ENCODE data around the gene UBL4B. TPM values are rescaled to one million over a fixed set of nuclear protein-coding genes. Genes with fewer than 3 reads are reported as not detected.

UBL4B gene
- total RNA-seq, 1 donor from 2014 or later = not detected

DNA sequence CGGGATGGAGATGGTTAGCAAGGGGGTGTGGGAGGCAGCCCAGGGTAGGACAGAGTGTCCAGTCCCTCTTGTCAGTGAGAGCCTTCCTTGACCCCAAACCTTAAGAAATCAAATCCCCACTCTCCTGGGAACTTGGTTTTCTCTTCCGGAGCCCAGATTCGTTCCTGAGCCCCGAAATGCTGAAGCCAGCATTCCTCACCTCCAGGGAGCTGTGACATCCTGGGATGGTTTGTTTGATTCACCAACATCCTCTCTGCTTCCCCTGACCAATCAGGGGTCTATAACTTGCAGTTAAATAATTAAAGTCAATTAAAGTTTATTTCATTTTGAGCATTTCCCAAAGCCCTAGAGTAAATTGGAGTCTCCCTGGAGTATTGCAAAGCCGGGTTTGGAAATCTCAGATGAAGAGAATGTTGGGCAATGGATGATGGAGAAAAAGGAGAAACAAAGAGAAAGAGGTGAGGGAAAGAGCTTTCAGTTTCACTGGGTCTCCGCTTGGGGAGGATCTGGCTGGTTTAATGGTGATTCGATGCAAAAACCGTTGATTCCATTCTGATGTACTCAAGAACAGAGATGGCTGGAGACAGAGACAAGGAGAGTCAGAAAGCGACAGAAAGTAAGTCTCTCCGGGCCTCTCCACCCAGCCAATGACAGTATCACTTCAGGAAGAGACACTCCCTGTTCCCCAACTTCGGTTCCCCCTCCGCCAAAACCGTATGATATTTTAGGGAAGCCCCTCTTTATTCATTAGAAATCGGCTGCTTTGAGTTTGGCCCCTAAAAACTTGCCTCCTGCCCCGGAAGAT lies 29.0 kb upstream of the UBL4B start:
- TF ChIP-seq, protein P1, sequence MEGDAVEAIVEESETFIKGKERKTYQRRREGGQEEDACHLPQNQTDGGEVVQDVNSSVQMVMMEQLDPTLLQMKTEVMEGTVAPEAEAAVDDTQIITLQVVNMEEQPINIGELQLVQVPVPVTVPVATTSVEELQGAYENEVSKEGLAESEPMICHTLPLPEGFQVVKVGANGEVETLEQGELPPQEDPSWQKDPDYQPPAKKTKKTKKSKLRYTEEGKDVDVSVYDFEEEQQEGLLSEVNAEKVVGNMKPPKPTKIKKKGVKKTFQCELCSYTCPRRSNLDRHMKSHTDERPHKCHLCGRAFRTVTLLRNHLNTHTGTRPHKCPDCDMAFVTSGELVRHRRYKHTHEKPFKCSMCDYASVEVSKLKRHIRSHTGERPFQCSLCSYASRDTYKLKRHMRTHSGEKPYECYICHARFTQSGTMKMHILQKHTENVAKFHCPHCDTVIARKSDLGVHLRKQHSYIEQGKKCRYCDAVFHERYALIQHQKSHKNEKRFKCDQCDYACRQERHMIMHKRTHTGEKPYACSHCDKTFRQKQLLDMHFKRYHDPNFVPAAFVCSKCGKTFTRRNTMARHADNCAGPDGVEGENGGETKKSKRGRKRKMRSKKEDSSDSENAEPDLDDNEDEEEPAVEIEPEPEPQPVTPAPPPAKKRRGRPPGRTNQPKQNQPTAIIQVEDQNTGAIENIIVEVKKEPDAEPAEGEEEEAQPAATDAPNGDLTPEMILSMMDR (IDR thresholded peaks at IDR 0.05) = no peak

DNA sequence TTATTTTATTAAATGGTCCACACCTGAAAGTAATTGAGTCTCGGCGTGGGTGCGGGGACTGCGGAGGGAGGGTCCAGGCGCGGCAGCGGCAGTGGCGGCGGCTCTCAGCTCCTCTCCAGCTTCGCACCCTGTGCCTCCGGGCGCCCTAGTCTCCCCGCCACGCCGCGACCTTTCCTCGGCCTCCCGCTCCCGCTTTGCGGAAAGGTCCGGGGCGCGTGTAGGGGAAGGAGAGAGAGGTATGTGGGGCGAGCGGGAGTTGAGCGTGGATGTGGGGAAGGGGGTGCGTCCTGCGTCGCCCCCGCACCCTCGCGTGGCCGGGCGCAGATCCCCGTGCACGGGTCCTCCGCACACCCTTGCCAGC lies 28.4 kb upstream of the UBL4B start:
- peaks cover 21% of the 10 kb centered on the region for H3K27me3 ChIP-seq (ENCODE audit: low read depth)
- H3K4me1 ChIP-seq = peaks cover 21% of the 10 kb centered on the region
- peak; percentile 47 to 61 for ATAC-seq
- intact Hi-C loops (cut with DNase I) = no loop called here
- peak overlapping the region; percentile 75 for H3K4me3 ChIP-seq
- H3K27ac ChIP-seq = peak overlapping the region; percentile 79
- no peaks in the 10 kb centered on the region for H3K9me3 ChIP-seq
- DNase-seq = no peak
- TF ChIP-seq, protein P1 (IDR thresholded peaks at IDR 0.05) = no peak
- no peaks in the 10 kb centered on the region for H3K36me3 ChIP-seq

More for the DNA sequence above, 29.0 kb upstream of the UBL4B start:
- peak overlapping the region; percentile 75 for H3K4me3 ChIP-seq
- no peaks in the 10 kb centered on the region for H3K9me3 ChIP-seq
- H3K27me3 ChIP-seq (ENCODE audit: low read depth) = peaks cover 21% of the 10 kb centered on the region
- H3K27ac ChIP-seq = peak overlapping the region; percentile 79
- ATAC-seq (peak in 1 of 2 donors; percentile 11), DNase-seq (no peak)
- no peaks in the 10 kb centered on the region for H3K36me3 ChIP-seq
- H3K4me1 ChIP-seq = peaks cover 21% of the 10 kb centered on the region
- intact Hi-C loops (cut with DNase I) = no loop called here

DNA sequence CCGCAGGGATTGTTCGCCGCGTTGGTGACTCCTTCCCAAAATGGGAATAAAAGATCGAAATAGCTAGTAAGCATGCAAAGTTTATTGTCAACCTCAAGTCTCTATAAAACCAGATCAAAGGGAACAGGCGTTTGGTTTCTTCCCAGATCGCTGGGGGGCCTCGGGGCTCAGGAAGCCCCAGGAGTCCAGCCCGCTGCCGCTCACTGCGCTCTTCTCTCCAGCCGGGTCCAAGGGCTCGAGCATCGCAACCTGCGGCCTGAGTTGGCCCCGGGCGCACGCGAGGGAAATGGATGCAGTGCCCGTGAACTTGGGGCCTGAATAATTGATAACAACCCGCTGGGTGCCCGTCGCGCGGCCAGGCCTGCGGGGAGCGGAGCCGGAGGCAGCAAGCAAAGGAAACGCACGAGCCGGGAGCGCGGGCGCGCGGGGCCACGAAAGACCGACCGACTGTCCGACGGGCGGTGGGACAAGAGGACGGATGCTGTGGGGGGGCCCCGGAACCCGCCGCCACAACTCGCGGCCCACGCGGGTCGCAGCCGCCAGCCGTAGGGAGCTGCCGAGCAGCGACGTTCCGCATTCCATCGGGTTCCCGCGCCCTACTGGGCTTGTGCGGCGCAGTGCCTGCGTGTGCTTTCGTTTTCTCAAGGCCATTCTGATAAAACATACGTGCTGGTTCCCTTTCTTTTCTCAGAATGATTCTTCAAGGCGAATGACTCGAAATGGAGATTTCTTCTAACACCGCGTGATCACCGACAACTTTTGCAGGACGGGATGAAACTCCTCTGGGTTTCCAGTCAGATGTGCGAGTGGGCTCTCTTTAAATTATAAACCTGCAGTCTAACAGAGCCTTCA lies 27.8 kb upstream of the UBL4B start:
- Histone ChIP-seq H3K36me3 (no peaks in the 10 kb centered on the region), H3K27me3 (ENCODE audit: low read depth) (peaks cover 21% of the 10 kb centered on the region), H3K9me3 (no peaks in the 10 kb centered on the region), H3K27ac (peak overlapping the region; percentile 79), H3K4me3 (peak overlapping the region; percentile 75), H3K4me1 (peaks cover 21% of the 10 kb centered on the region)
- peak; percentile 85 to 92 for ATAC-seq
- TF ChIP-seq, protein P1 (IDR thresholded peaks at IDR 0.05) = no peak
- peak; percentile 79 for DNase-seq
- intact Hi-C loops (cut with DNase I) = no loop called here

DNA sequence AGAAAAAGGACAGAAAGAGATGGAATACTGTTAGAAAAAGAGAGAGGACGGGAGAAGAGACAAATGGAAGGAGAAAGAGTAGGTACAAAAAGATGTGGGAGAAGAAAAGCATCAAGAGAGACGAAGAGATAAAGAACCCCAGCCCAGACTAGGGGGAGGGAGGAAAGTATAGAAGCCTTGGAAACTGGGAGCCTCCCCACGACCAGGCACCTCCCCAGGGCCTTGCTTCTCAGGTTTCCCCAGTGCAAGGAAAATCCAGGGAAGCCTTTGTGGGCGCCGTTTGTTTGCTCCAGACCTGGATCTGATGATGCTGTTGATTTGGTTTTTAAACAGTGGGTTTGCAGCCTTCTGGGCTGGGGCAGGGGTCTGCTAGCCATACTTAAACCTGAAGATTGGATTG lies 26.6 kb upstream of the UBL4B start:
- intact Hi-C loops (cut with DNase I) = no loop called here
- ATAC-seq (no peak), DNase-seq (no peak)
- Histone ChIP-seq H3K36me3 (no peaks in the 10 kb centered on the region), H3K4me1 (peaks cover 21% of the 10 kb centered on the region), H3K27me3 (ENCODE audit: low read depth) (peaks cover 21% of the 10 kb centered on the region), H3K9me3 (no peaks in the 10 kb centered on the region), H3K4me3 (no peak overlapping the region), H3K27ac (no peak overlapping the region)
- TF ChIP-seq, protein P1 (IDR thresholded peaks at IDR 0.05) = no peak

DNA sequence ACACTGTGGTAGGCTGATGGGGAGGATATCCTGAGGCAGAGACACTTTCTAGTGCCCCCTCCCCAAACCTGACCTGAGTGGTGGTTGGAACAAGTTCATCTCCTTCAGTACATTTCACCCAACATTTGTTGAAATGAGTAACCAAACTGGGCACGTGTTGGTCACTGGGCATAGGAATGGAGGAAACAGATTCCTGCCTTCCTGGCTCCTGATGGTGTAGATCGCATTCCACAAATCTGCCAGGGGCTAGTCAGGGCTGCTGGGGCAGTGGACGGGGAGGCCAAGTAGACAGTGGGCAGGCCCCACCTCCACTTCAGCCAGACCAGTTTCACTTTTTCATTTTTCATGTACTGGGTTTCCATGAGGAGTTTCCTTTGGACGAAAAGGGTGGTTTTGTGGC lies 25.3 kb upstream of the UBL4B start:
- ATAC-seq (no peak), DNase-seq (no peak)
- H3K4me3 ChIP-seq = no peak overlapping the region
- intact Hi-C loops (cut with DNase I) = no loop called here
- peaks cover 21% of the 10 kb centered on the region for H3K4me1 ChIP-seq
- H3K36me3 ChIP-seq = no peaks in the 10 kb centered on the region
- H3K9me3 ChIP-seq = no peaks in the 10 kb centered on the region
- TF ChIP-seq, protein P1 (IDR thresholded peaks at IDR 0.05) = no peak
- no peak overlapping the region for H3K27ac ChIP-seq
- peaks cover 21% of the 10 kb centered on the region for H3K27me3 ChIP-seq (ENCODE audit: low read depth)
